HepG2 (cell line): ENCODE results near the gene LDB3. TPM values are rescaled to one million over a fixed set of nuclear protein-coding genes. Genes with fewer than 3 reads are reported as not detected.
A peak's percentile ranks its signal among the peaks of the same experiment; 100 is the strongest.

Experiments used
- CBX1 ChIP-seq: IDR thresholded peaks from one replicate; pipeline ENCODE4 v1.6.1; 2016; ENCODE audit warnings: antibody characterized with exemption, low read depth
- ERF ChIP-seq: IDR thresholded peaks from 2 replicates; pipeline ENCODE4 v1.6.1; 2018; ENCODE audit warnings: missing biosample characterization, missing genetic modification reagents
- FUBP1 ChIP-seq: sonication (generic); formaldehyde crosslinking; IDR thresholded peaks from 2 replicates; pipeline ENCODE4 v1.5.1; 2020; ENCODE audit warnings: missing genetic modification reagents, mild to moderate bottlenecking, borderline replicate concordance
- KLF15 ChIP-seq: sonication (generic); formaldehyde crosslinking; IDR thresholded peaks from 2 replicates; pipeline ENCODE4 v1.8.1; 2023; ENCODE audit warnings: borderline replicate concordance, mild to moderate bottlenecking, inconsistent platforms, missing genetic modification reagents, mixed read lengths
- KLF16 ChIP-seq, 2 experiments: sonication (generic) in 1 of 2; formaldehyde crosslinking in 1 of 2; IDR thresholded peaks; 2 replicates each; pipeline versions ENCODE4 v1.6.1 to v1.8.0; 2016 to 2023; ENCODE audit warnings: missing genetic modification reagents in 2 of 2, missing compliant biosample characterization in 1 of 2
- MLXIP ChIP-seq: sonication (generic); formaldehyde crosslinking; IDR thresholded peaks from 2 replicates; pipeline ENCODE4 v1.9.0; 2021; ENCODE audit warnings: missing genetic modification reagents, borderline replicate concordance
- MXI1 ChIP-seq: IDR thresholded peaks from 3 replicates; pipeline ENCODE4 v1.6.1; 2012; ENCODE audit warnings: low read depth, low read length, inconsistent platforms, borderline replicate concordance
- MYC ChIP-seq: sonication (generic); formaldehyde crosslinking; IDR thresholded peaks from 2 replicates; pipeline ENCODE4 v1.9.0; 2021; ENCODE audit warnings: missing genetic modification reagents, borderline replicate concordance
- NFE2L2 ChIP-seq: fragments of 150-350 bp; IDR thresholded peaks from 2 replicates; pipeline ENCODE4 v1.6.1; 2014; ENCODE audit warnings: low read length
- NFKB2 ChIP-seq: sonication (generic); formaldehyde crosslinking; IDR thresholded peaks from 2 replicates; pipeline ENCODE4 v1.4.0; 2020; ENCODE audit warnings: missing genetic modification reagents, borderline replicate concordance
- NFYC ChIP-seq: IDR thresholded peaks from 2 replicates; pipeline ENCODE4 v1.6.1; 2016; ENCODE audit warnings: missing genetic modification reagents, missing compliant biosample characterization
- NR2F1 ChIP-seq, 2 experiments: fragments of 450-650 bp in 1 of 2; formaldehyde crosslinking in 1 of 2; IDR thresholded peaks; 2 replicates each; pipeline versions ENCODE4 v1.5.0 to v1.6.1; 2016 to 2020; ENCODE audit warnings: mild to moderate bottlenecking in 1 of 2, missing compliant biosample characterization in 1 of 2, missing genetic modification reagents in 1 of 2, moderate library complexity in 1 of 2
- THYN1 ChIP-seq: sonication (generic); formaldehyde crosslinking; IDR thresholded peaks from 2 replicates; pipeline ENCODE4 v1.8.1; 2023; ENCODE audit warnings: low read depth, mild to moderate bottlenecking, moderate library complexity, missing genetic modification reagents, borderline replicate concordance
- TMF1 ChIP-seq: sonication (generic); formaldehyde crosslinking; IDR thresholded peaks from 2 replicates; pipeline ENCODE4 v1.8.1; 2022; ENCODE audit warnings: low read depth, missing genetic modification reagents
- YEATS2 ChIP-seq: sonication (generic); formaldehyde crosslinking; IDR thresholded peaks from 2 replicates; pipeline ENCODE4 v1.4.0; 2020; ENCODE audit warnings: missing genetic modification reagents, borderline replicate concordance
- ZBTB38 ChIP-seq: sonication (generic); formaldehyde crosslinking; IDR thresholded peaks from 2 replicates; pipeline ENCODE4 v1.5.1; 2020; ENCODE audit warnings: mild to moderate bottlenecking, missing genetic modification reagents
- ZNF225 ChIP-seq: sonication (generic); formaldehyde crosslinking; IDR thresholded peaks from 2 replicates; pipeline ENCODE4 v1.4.0; 2020; ENCODE audit warnings: mild to moderate bottlenecking, missing genetic modification reagents
- ZNF230 ChIP-seq: sonication (generic); formaldehyde crosslinking; IDR thresholded peaks from 2 replicates; pipeline ENCODE4 v1.4.0; 2020; ENCODE audit warnings: mild to moderate bottlenecking, missing genetic modification reagents
- ZNF256 ChIP-seq: sonication (generic); formaldehyde crosslinking; conservative IDR thresholded peaks from 2 replicates; pipeline ENCODE4 v1.4.0; 2020; ENCODE audit warnings: missing genetic modification reagents
- ZNF282 ChIP-seq: fragments of 450-650 bp; IDR thresholded peaks from 2 replicates; pipeline ENCODE4 v1.6.1; 2018; ENCODE audit not compliant: partially characterized antibody
- ZNF343 ChIP-seq: sonication (generic); formaldehyde crosslinking; IDR thresholded peaks from 2 replicates; pipeline ENCODE4 v1.4.0; 2020; ENCODE audit warnings: mild to moderate bottlenecking, missing genetic modification reagents
- ZNF512 ChIP-seq: sonication (generic); formaldehyde crosslinking; IDR thresholded peaks from 2 replicates; pipeline ENCODE4 v1.4.0; 2020; ENCODE audit warnings: mild to moderate bottlenecking, missing genetic modification reagents
- ZNF749 ChIP-seq: sonication (generic); formaldehyde crosslinking; IDR thresholded peaks from 2 replicates; pipeline ENCODE4 v1.8.0; 2022; ENCODE audit warnings: mild to moderate bottlenecking, missing genetic modification reagents, moderate library complexity, borderline replicate concordance
- ZNF776 ChIP-seq: sonication (generic); formaldehyde crosslinking; IDR thresholded peaks from 2 replicates; pipeline ENCODE4 v1.4.0; 2020; ENCODE audit warnings: mild to moderate bottlenecking, missing genetic modification reagents
- ZNF782 ChIP-seq: sonication (generic); formaldehyde crosslinking; IDR thresholded peaks from 2 replicates; pipeline ENCODE4 v1.4.0; 2020; ENCODE audit warnings: missing genetic modification reagents, mild to moderate bottlenecking, borderline replicate concordance
- polyA plus RNA-seq, 8 experiments: library from polyadenylated mRNA; depleted of rRNA in 3 of 8; stranded (reverse) in 7 of 8; unstranded in 1 of 8; fragments of >200 nt; fragmentation: Illumina TruSeq in 4 of 8; extraction: Trizol in 4 of 8; gene quantifications; 2 replicates each; pipeline versions ENCODE4 v1.2.1 to v1.2.3, GENCODE V29; 2011 to 2016; ENCODE audit warnings: low read depth in 4 of 8, missing spikeins in 1 of 8, mixed read lengths in 1 of 8; ENCODE audit not compliant: insufficient read depth in 1 of 8
- total RNA-seq, 5 experiments: library from RNA; depleted of rRNA; stranded (reverse); fragments of >200 nt; fragmentation: Illumina TruSeq; extraction: Trizol; gene quantifications; 2 replicates each; pipeline ENCODE4 v1.2.3, GENCODE V29; 2016; ENCODE audit warnings: low read depth in 1 of 5

Gene LDB3
- total and polyA plus RNA-seq, 2 of the 13 experiments (the other 11 are each of a cell fraction or from before 2014, with no cell fraction given) = not detected

- TF ChIP-seq FUBP1 (CRISPR knock-in tag) (no peak), ZNF256 (CRISPR knock-in tag) (no peak), ZNF749 (CRISPR knock-in tag) (peak; percentile 69; the same call in 1 of the 2 replicates), ZNF782 (0 out of 2 replicates have a peak, but pooled peaks have one; percentile 20), THYN1 (CRISPR knock-in tag) (no peak), ZNF512 (CRISPR knock-in tag) (no peak), NFKB2 (peak; percentile 70; the same call in 1 of the 2 replicates), MXI1 (peak; percentile 36; the same call in 1 of the 3 replicates), KLF16 (CRISPR knock-in tag; IDR thresholded peaks at IDR 0.05) (peak in 1 of 2 experiments; percentile 32; a peak in 1 of 4 replicates), MYC (peak; percentile 26; the same call in 1 of the 2 replicates), ZNF343 (CRISPR knock-in tag) (no peak), TMF1 (CRISPR knock-in tag) (no peak), NR2F1 (CRISPR knock-in tag; IDR thresholded peaks at IDR 0.05) (no peak; a peak in 1 of 4 replicates), ZNF230 (CRISPR knock-in tag) (no peak), NFYC (CRISPR knock-in tag) (no peak), ZNF225 (0 out of 2 replicates have a peak, but pooled peaks have one; percentile 5), NFE2L2 (no peak), MLXIP (CRISPR knock-in tag) (no peak), ERF (peak; percentile 55), ZNF282 (no peak), ZNF776 (peak; percentile 91), CBX1 (peak; percentile 59), KLF15 (CRISPR knock-in tag) (no peak), ZBTB38 (CRISPR knock-in tag) (peak; percentile 78; the same call in 1 of the 2 replicates), YEATS2 (peak; percentile 72)
Measured at GRCh38 chr10:86710987-86711512, 42.7 kb downstream of the LDB3 start (continued).
